HG03354 (cell line): ENCODE results near the gene KRT80.
A peak's percentile ranks its signal among the peaks of the same experiment; 100 is the strongest.

Experiments
- ATAC-seq: cut with Tn5 transposase; IDR thresholded peaks from one replicate; pipeline ENCODE4 v1.9.1; 2021; ENCODE audit warnings: mild to moderate bottlenecking; ENCODE audit not compliant: unreplicated experiment, poor library complexity, severe bottlenecking

KRT80 gene

DNA sequence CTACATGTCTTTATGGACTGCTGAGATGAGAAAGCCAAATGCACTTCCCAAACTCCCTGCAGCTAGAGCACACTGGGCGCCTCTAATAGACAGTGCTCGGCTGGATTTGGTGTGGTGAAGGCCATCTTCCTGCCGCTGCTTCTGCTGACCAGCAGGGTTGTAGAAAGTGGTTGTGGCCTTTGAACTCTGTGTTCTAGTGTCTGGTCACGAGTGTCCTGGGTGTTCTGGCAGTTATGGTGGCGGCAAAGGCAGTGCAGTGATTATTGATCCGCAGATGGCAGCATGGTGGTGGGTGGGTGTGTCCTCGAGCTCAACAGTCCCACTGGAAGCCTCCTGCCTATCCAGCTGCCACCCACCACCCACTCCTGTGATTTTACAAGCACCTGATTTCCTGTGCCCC, 68.9 kb downstream of the KRT80 start:
- no peak for ATAC-seq

DNA sequence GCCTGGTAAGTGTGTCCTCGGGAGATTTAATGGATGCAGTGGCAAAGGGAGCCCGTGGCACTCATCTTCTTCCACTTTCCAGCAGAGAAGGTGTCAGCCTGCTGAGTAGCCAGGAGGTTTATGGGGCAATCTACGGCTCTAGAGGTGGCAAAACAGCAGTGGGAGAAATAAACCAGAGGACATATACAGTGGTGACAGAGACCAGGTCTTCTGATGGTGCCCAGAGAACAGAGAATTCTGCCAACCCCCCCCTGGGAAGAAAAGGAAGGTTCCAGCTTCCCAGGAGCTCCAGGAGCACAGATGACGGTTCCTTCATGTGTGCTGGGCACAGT, 69.3 kb downstream of the KRT80 start:
- no peak for ATAC-seq

DNA sequence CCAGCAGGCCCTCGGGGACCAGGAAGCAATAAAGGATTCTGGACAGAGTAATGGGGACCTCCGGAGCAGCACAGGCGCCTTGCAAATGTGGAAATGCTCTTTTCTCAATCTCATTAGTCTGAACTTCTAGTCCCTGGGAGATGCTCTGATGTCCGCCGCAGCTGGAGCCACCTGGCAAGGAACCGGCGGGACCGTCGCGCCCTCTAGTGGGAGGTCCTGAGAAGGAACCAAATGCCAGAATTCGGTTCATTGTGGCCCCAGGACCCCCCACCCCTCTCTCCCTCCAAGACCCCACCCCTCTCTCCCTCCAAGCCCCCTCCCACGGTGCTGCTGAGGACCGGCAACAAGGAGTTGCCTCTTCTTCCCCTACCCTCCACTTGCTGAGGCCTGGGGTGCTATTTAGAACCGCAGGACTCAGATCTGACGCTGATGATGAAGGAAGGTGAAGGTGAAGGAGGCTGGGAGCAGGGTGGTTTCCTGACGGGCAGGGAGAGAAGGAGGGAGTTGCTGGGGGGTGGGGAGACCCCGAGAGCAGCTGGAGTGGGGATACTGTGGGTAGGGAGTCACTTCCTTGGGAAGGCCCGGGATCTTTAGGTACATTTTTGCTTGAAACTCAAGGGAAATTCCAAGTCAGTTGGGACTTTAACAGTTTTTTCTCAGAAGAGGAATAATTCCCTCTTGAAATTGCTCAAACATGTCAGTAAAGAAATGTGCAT, 69.8 kb downstream of the KRT80 start:
- no peak for ATAC-seq

DNA sequence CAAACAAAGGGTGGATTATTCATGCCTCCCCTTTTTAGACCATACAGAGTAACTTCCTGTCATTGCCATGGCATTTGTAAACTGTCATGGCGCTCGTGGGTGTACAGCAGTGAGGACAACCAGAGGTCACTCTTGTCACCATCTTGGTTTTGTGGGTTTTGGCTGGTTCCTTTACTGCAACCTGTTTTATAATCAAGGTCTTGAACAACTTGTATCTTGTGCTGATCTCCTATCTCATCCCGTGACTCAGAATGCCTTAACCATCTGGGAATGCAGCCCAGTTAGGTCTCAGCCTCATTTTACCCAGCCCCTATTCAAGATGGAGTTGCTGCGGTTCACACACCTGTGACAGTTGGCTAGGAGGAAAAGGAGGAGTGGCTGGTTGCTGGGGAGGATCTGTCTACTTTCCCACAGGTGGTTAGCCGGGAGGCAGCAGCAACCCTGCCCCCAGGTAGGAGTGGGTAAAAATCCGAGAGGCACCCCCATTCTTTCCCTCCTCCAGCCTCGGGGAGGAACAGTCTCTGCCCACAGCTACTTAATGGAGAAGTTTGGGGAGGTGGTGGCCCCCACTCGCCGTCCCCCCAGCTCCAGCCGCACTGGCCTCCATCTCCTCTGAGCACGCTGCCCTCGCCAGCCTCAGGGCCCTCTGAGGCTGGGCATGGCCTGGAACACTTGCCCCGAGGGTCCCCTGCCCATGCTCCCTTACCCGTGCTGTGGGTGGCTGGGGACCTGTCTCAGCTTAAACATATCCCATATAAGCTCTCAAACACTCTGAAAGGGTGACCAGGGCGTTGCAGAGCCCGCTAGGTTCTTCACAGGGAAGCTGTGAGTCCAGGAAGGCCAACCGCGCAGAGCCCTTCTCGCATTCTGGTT, 70.6 kb downstream of the KRT80 start:
- no peak for ATAC-seq

DNA sequence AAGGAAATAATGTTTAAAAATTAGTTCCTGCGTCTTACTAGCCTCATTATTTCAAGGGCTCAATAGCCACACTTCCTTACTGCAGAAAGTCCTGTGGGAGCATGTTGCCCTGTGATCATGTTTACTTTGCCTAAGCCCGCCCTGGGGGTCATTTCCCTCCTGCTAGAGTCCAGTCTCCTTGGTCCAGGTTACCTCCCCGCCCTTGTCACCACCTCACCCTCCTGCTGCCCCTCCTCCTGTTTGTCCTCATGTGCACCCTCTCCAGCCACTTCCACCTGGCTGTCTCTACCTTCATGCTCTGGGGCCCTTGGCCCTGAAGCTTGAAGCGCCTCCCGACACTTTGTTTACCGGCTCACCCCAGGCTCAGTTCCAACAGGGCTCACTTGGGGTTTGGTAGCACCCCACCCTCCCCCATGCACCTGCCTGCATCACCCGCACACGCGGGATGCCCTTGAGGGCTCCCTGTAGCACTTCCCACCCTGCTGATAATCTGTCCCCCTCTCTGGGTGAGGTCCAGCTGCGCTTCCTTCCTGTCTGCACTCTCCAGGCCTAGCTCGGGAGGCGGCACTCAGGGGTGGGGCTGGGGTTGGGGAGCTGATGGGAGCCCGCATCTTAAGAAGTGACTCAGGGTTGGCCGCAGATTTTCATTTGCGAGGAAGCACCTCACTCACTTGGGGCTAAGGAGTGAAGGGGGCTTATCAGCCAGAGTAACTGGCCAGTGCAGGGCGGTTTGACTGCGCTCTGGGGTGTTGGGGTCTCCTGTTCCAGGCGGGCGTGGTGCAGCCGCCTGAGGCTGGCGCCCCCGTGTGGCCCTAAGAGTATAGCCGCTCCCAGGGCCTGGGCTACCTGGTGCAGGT, 72.2 kb downstream of the KRT80 start:
- peak; percentile 28 for ATAC-seq
